Vagina (tissue), 2 donors: ENCODE measurements around the gene PALM2AKAP2.

Experiments
- CTCF ChIP-seq, 3 experiments: fragments of 450-650 bp in 2 of 3; fragments of 200-600 bp in 1 of 3; sonication (generic) in 1 of 3; IDR thresholded peaks; one replicate each; pipeline ENCODE4 v1.5.1; 2017 to 2019; ENCODE audit warnings: antibody characterized with exemption in 3 of 3, mild to moderate bottlenecking in 2 of 3, moderate library complexity in 2 of 3
- POLR2A ChIP-seq, 2 donors: fragments of 450-650 bp; IDR thresholded peaks; one replicate each; pipeline ENCODE4 v1.6.1; 2017; ENCODE audit warnings: antibody characterized with exemption in 2 of 2, mild to moderate bottlenecking in 2 of 2, moderate library complexity in 2 of 2

- TF ChIP-seq POLR2A (IDR thresholded peaks at IDR 0.05): no peak
- TF ChIP-seq CTCF (IDR thresholded peaks at IDR 0.05): no peak
Observed at GRCh38 chr9:109734814-109735213, 45.2 kb upstream of the PALM2AKAP2 start.
